GM23338 (cell line): ENCODE measurements around the gene BCL2L12.
A peak's percentile ranks its signal among the peaks of the same experiment; 100 is the strongest.

Experiments used
- CREB1 ChIP-seq: fragments of 250-450 bp; sonication (Bioruptor Pico); IDR thresholded peaks from 2 replicates; pipeline ENCODE4 v1.5.0; 2020; ENCODE audit warnings: low read depth, mild to moderate bottlenecking, moderate library complexity
- CTCF ChIP-seq, 2 experiments: fragments of 200-600 bp in 1 of 2; sonication (generic) in 1 of 2; conservative IDR thresholded peaks; 2 replicates each; pipeline versions ENCODE4 v1.5.1 to v1.6.1; 2016 to 2017; ENCODE audit warnings: antibody characterized with exemption in 2 of 2, low read depth in 2 of 2, mild to moderate bottlenecking in 2 of 2, moderate library complexity in 1 of 2
- EZH2 ChIP-seq: fragments of 200-600 bp; sonication (generic); IDR thresholded peaks from one replicate; pipeline ENCODE4 v1.8.0; 2017; ENCODE audit warnings: antibody characterized with exemption, mild to moderate bottlenecking, low read depth; ENCODE audit not compliant: unreplicated experiment

- no peak for TF ChIP-seq CTCF (conservative IDR thresholded peaks at IDR 0.05; ENCODE audit: low read depth in 2 of 2)
- TF ChIP-seq EZH2, result no peak
- 0 out of 2 replicates have a peak, but pooled peaks have one; percentile 34 for TF ChIP-seq CREB1 (CRISPR knock-in tag)
Measured at GRCh38 chr19:49664171-49665035, 1.3 kb upstream of the BCL2L12 start.
